Activated gamma-delta T cell (primary cell): ENCODE data around the gene CLEC3B.

Source experiments
- DNase-seq: peaks from one replicate; lab custom pipeline; 2025; lab: John Stamatoyannopoulos, UW

The CLEC3B gene

DNA sequence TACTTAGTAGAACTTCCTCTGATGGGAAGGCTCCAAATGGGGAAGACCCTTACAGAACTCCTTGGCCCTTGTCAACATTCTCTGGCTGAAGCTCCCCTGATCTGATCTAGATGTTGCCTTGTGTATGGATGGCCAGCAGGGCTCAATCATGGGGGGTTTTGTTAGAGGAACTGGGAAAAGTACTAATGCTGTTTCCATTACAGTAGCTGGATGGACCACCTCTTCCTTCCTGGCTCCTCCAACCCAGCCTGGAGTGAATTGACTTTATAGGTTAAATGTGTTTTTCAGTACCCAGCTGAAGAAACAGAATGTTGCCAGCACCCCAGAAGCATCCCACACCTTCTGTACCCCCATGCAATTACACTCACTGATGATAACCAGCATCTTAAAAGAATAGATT lies 22.7 kb upstream of the CLEC3B start:
- no peak for DNase-seq

- DNase-seq: no peak
Observed at GRCh38 chr3:45003859-45004258, 22.2 kb upstream of the CLEC3B start.

GRCh38 chr3:45007091-45007490 lies 19.0 kb upstream of the CLEC3B start:
- no peak for DNase-seq

DNA sequence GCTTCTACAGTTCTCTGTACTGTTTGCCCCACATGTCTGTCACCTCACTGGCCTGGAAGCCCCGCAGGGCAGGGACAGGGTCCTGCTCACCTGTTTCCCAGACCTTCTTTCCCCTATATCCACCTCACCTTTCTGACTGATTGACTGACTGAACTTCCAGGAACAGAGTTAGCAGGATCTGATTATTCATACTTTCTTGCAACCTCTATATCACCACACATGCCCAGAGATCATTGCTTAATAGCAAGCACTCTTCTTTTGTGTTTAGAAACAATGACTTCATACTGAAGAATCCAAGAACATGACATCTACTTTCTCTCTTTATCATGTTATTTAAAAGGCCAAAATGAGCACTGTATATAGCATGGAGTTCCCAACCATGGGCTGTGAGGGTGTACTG lies 18.0 kb upstream of the CLEC3B start:
- DNase-seq: no peak

- DNase-seq: no peak
Observed at GRCh38 chr3:45009868-45010267, 16.2 kb upstream of the CLEC3B start.

DNA sequence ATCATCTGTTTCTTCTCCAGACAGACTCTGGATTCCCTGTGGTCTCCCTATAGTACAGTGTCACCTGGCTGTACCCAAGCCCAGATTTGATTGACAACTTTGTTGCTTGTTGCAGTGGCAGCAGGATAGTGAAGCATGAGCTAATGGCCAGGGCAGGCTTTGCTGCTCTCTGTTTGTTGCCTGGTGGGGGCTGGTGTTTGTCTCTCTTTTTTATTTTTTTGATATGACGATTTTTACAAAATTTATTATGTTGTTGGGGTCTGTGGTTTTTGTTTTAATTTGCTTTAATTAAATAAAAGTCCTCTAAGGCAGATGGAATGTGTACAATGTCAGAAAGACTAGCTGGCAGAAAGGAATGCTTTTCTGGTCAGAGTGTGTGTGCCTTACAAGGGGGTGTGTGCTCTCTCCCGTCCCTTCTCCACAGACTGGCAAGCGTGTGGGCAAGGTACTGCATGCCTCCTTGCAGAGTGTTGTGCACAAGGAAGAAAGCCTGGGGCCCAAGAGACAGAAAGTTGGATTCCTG lies 15.2 kb upstream of the CLEC3B start:
- DNase-seq: no peak

GRCh38 chr3:45011756-45012508 lies 14.2 kb upstream of the CLEC3B start:
- DNase-seq: no peak

DNA sequence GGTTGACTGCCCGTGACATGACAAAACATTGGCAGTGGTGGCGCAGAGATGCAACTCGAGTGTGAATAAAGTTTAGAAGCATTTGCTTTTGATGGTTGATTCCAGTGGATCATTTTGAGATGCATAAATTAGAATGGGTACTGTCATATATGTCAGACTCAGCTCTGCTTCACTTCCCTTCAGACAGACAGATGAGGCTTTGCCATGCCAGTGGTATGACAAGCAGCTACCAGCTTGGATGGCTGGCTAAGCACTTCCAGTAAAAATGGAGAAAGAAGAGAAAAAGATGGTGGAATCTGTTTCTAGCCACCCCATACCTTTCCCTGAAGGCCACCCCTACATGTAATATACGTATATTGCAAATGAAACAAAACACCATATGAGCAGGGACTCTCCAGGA lies 13.5 kb upstream of the CLEC3B start:
- DNase-seq: no peak

- DNase-seq: no peak
Observed at GRCh38 chr3:45016916-45017315, 9.2 kb upstream of the CLEC3B start.

DNA sequence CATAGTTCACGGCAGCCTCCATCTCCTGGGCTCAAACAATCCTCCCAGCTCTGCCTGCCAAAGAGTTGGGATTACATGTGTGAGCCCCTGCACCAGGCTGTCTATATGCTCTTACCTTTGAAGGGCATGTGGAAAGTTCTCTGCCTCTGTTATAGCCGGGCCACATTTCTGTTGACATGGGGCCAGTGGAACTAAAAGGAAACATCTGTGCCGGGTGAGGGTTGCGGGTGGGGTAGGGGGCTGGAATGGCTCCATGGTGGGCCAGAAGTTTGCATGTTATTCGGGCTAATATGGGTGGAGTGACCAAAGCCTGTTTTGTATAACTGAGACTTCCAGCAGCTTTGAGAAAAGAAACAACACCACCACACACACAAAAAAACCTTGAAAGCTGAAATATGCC lies 8.3 kb upstream of the CLEC3B start:
- DNase-seq: no peak

- no peak for DNase-seq
Observed at GRCh38 chr3:45020534-45020933, 5.6 kb upstream of the CLEC3B start.

DNA sequence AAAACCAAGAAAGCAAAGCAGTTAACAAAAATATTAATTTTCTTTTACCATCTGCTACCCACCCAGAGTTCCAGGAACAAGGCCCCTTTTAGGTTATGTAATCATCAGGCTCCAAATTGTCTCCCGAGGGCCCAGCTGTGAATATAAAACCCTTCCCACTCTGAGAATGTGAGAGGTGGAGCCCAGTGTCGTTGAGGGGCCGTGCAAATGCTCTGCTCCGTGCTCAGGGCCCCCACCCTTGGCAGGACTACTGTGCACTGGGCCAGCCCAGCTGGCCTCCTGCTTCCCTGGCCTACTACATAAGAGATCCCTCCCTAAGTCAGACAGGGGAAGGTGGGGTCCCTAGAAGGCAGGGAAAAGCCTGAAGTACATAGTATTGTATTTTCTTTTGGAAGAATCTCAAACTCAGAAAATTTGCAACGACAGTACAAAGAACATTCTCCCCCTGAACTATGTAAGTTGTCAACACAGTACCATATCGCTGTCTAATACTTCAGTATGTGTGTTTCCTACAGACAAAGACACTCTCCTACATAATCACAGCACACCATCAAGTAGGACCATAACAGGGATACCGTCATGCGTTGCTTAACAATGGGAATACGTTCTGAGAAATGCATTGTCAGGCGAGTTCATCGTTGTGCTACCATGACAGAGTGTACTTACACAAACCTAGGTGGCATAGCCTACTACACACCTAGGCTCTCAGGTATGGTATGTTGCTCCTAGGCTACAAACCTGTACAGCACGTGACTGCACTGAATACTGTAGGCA lies 4.4 kb upstream of the CLEC3B start:
- DNase-seq: no peak

DNA sequence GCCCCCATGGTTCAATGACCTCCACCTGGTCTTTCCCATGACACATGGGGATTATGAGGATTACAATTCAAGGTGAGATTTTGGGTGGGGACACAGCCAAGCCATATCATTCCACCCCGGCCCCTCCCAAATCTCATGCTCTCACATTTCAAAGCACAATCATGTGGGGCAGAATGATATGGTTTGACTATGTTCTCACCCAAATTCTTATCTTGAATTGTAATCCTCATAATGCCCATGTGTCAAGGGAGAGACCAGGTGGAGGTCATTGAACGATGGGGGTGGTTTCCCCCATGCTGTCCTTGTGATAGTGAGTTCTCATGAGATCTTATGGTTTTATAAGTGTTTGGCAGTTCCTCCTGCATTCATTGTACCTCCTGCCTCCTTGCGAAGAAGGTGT lies 2.4 kb upstream of the CLEC3B start:
- no peak for DNase-seq

DNA sequence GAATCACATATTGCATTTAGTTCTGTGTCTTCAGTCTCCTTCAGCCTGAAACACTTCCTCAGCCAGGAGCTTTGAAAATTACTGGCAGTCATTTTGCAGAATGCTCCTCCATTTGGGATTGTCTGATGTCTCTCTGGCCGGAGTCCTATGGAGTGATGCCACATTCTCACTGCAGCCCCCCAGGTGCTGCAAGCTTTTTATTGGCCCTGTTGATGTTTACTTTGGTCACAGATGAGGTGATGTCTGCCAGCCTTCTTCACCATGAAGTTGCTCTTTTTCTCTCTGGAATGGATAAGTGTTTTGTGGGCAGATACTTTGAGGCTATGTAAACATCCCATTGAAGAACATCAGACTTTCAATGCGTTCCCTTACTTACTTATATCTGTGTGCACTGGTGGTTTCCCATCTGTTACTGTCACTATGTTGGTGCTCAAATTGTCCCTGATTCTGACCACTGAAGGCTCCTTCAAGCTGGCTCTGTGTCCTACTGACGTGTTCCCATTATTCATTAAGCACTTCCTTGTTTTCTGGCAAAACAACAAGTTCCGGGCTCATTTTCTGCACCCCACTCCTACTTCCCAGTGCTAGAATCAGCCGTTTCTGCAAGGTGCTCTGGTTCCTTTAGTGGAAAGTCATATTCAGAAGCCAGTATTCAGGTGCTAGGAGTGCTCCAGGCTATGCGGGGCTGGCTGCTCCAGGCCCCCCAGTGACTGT lies 1.4 kb upstream of the CLEC3B start:
- no peak for DNase-seq

DNA sequence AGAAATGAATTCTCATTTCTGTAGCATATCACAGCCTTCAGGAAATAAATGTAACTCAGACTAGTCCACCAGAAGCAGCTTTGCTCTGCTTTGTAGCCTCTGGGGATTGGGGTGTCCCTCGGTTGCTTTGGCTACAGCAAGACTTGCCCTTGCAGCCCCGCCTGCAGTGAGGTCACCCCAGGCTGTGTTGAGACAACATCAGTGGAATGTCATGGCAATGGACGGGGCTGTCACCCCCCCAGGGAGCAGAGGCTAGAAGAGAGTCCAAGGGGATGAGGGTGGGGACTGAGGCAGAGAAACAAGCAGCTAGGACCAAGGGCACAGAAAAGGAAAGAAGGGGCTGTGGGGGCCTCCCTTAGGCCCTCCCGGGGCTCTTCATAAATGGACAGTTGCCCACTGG lies 854 bp downstream of the CLEC3B start:
- no peak for DNase-seq

DNA sequence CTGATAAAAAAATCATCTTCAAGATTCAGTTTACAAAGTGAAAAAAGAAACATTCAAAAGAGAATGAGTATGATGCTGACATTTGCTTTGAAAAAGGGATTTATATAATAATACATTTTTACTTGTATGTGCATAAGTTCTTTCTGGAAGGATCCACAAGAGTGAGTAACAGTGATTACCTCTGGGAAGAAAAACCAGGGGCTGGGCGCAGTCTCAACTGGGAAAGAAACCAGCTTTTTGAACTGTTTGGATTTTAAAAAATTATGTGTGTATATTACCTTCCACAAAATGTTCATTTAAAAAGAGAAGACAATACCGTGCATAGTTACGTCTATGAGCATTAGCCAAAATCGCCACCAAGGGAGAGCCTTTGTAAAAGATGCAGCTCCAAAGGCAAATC lies 1.3 kb downstream of the CLEC3B start:
- DNase-seq: no peak

- DNase-seq: no peak
Observed at GRCh38 chr3:45029216-45029615, 3.1 kb downstream of the CLEC3B start.

DNA sequence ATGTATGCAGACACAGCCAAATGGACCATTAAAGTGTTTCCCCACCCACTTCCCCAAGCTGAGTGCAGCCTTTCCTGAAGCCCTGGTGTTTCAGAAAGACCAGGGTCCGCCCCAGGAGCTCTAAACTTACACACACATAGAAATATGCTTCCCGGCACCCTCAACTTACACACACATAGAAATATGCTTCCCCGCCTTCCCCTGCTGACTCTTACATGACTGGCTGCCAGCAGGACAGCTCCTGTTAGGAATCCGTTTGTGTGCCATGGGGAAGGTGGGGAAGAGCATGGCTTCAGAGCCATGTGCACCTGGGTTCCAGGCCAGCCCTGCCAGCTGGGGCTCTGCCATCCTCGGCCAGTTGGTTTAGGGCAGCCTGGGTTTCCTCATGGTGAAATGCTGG lies 3.6 kb downstream of the CLEC3B start:
- DNase-seq: no peak

GRCh38 chr3:45031531-45031930 lies 5.4 kb downstream of the CLEC3B start:
- DNase-seq: no peak

DNA sequence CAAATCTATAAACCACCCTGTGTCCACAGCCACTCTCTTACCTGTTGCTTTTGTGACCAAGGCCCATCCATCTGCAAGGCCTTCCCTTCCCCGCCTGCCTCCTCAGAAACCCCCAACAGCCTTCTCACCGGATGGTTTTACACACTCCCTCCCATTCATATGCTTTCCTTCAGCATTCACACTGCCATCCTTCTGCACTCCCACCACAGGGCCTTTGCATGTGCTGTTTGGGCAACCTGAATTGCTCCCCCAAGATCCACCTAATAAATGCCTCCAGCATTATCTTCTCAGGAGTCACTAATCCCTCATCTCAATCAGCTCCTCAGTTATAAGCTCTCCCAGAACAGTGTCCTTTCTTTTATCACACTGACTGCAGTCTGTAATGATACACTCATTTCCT lies 6.0 kb downstream of the CLEC3B start:
- no peak for DNase-seq

DNA sequence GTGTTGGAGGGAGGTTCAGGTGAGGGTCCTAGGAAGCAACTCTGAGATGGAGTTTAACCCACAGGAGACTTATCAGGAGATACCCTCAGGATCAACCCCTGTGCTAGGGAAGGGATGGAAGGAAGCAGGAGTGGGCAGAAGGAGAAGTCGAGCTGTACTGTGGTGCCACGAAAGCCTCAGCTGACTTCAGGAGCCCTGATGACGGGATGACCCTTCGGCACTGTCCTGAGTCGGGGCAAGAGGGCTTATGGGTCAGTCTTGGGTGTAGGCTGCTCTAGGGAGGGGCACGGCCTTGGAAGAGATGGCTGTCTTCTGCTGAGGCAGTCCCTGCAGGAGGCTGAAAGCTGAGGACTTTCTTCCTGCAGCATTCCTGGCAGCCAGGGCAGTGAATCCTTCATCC lies 7.7 kb downstream of the CLEC3B start:
- no peak for DNase-seq

GRCh38 chr3:45034612-45035252 lies 8.6 kb downstream of the CLEC3B start:
- DNase-seq: no peak
